Measurements from ENCODE around the gene LEF1.

DNA sequence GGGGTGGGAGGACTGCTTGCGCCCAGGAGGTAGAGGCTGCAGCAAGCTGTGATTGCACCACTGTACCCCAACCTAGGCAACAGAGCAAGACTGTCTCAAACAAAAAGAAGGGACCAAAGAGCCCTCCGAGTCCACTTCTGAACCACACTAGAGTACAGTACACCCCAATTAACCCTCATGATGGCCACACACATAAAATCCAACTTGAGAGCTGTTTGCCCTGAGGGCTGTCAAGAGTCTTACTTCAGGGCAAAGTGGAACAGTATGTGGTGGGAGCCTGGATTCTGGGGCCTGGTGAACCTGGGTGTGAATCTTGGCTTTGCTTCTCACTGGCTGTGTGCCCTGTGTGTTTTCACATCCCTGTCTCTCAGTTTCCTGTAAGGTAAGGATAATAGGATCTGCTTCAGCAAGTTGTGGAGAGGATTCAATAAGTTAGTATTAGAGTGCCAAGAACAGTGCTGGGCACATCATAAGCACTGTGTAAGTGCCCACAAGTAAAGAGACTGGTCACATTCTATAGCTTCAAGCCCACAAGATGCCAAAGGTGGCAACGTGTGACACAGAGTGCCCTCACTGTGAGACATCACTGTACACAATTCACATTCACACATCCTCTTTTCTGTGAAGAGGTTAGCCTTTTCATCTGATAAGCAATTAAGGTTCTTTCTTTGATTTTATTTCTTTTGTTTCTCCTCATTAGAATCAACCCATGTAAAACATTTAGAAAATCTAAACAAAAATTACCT is 52.1 kb downstream of the LEF1 start:
- TF ChIP-seq CTCF (optimal IDR thresholded peaks at IDR 0.05 in 1 of 3, IDR thresholded peaks at IDR 0.05 in 1 of 3, conservative IDR thresholded peaks at IDR 0.05 in 1 of 3; ENCODE audit: extremely low read depth in 1 of 3, insufficient read depth in 2 of 3, low read length in 3 of 3), result no peak
- no peak for TF ChIP-seq EZH2 (IDR thresholded peaks at IDR 0.05; ENCODE audit: low read length)
